B cell (primary cell): Measurements from ENCODE around the gene PPFIA2. TPM values are rescaled to one million over a fixed set of nuclear protein-coding genes. Genes with fewer than 3 reads are reported as not detected.

Experiments
- ATAC-seq: fragments of 200-7000 bp; cut with Tn5 transposase; one replicate; pipeline ENCODE4 v1.10.0; 2021; ENCODE audit warnings: low read depth, mild to moderate bottlenecking, moderate number of reproducible peaks, moderate library complexity
- CTCF ChIA-PET: fragments of 350-600 bp; sonication (Branson Sonifier 250); formaldehyde crosslinking; loops from one replicate; lab custom pipeline; 2021; ENCODE audit warnings: antibody characterized with exemption, inconsistent platforms; lab: Charles Lee
- POLR2A ChIA-PET: fragments of 350-600 bp; sonication (Branson Sonifier 250); formaldehyde crosslinking; loops from one replicate; lab custom pipeline; 2021; ENCODE audit warnings: antibody characterized with exemption; lab: Charles Lee
- DNase-seq: peaks from one replicate; pipeline ENCODE4 v3.0.0; 2013
- H2AFZ ChIP-seq: 2 replicates; pipeline ENCODE4 v1.6.1; 2012; ENCODE audit warnings: mild to moderate bottlenecking, low read depth, low read length; ENCODE audit not compliant: insufficient read depth, poor library complexity, severe bottlenecking
- H3K27ac ChIP-seq, 2 donors: 1 replicate in 1 of 2; 2 replicates in 1 of 2; pipeline ENCODE4 v1.5.1; 2012 to 2013; ENCODE audit warnings: low read length in 2 of 2, mild to moderate bottlenecking in 2 of 2, moderate library complexity in 1 of 2
- H3K27me3 ChIP-seq, 4 experiments: fragments of 200-600 bp in 1 of 4; sonication (generic) in 1 of 4; replicated peaks in 1 of 4; 1 replicate in 2 of 4; 2 replicates in 2 of 4; pipeline versions ENCODE4 v1.6.1 to v1.7.0; 2013 to 2016; ENCODE audit warnings: low read length in 3 of 4, mild to moderate bottlenecking in 2 of 4, mixed read lengths in 1 of 4, moderate library complexity in 1 of 4; ENCODE audit not compliant: insufficient read depth in 4 of 4, control insufficient read depth in 3 of 4; ENCODE audit errors: control extremely low read depth in 1 of 4
- H3K36me3 ChIP-seq, 2 experiments: replicated peaks in 1 of 2; 1 replicate in 1 of 2; 2 replicates in 1 of 2; pipeline versions ENCODE4 v1.6.1 to v1.7.1; 2013; ENCODE audit warnings: low read length in 1 of 2; ENCODE audit not compliant: insufficient read depth in 2 of 2, control insufficient read depth in 1 of 2; ENCODE audit errors: control extremely low read depth in 1 of 2, extremely low read depth in 1 of 2
- H3K4me1 ChIP-seq, 2 donors: fragments of 200-600 bp in 1 of 2; sonication (generic) in 1 of 2; 1 replicate in 1 of 2; 2 replicates in 1 of 2; pipeline versions ENCODE4 v1.5.1 to v1.6.1; 2013 to 2017; ENCODE audit warnings: low read length in 2 of 2; ENCODE audit not compliant: control insufficient read depth in 2 of 2, insufficient read depth in 2 of 2
- H3K4me2 ChIP-seq: replicated peaks from 2 replicates; pipeline ENCODE3; 2012; ENCODE audit warnings: mild to moderate bottlenecking, low read depth, low read length; ENCODE audit not compliant: poor library complexity, severe bottlenecking
- H3K4me3 ChIP-seq, 5 experiments: fragments of 200-600 bp in 1 of 5; sonication (generic) in 1 of 5; 1 replicate in 3 of 5; 2 replicates in 2 of 5; pipeline versions ENCODE4 v1.5.1 to v1.7.0; 2011 to 2016; ENCODE audit warnings: low read length in 4 of 5, mild to moderate bottlenecking in 4 of 5, low read depth in 2 of 5, control low read depth in 1 of 5, moderate library complexity in 1 of 5; ENCODE audit not compliant: insufficient read depth in 1 of 5; ENCODE audit errors: control extremely low read depth in 1 of 5, extremely low read depth in 1 of 5
- H3K79me2 ChIP-seq: fragments of 200-600 bp; sonication (generic); one replicate; pipeline ENCODE4 v1.6.0; 2016; ENCODE audit warnings: low read length; ENCODE audit not compliant: control insufficient read depth, insufficient read depth
- H3K9ac ChIP-seq: fragments of 200-600 bp; sonication (generic); 2 replicates; pipeline ENCODE4 v1.6.1; 2017; ENCODE audit warnings: mild to moderate bottlenecking, low read length, moderate library complexity
- H3K9me3 ChIP-seq, 3 donors: one replicate each; pipeline versions ENCODE4 v1.6.1 to v1.7.1; 2013; ENCODE audit warnings: low read length in 2 of 3; ENCODE audit not compliant: control insufficient read depth in 2 of 3, insufficient read depth in 1 of 3; ENCODE audit errors: control extremely low read depth in 1 of 3
- H4K20me1 ChIP-seq: 2 replicates; pipeline ENCODE4 v1.6.0; 2012; ENCODE audit warnings: mild to moderate bottlenecking, low read length; ENCODE audit not compliant: insufficient read depth, control insufficient read depth, poor library complexity, severe bottlenecking
- H3K27ac Mint-ChIP-seq: one replicate; pipeline ENCODE4 v1.8.0; 2021; ENCODE audit warnings: mixed read lengths
- H3K27me3 Mint-ChIP-seq: one replicate; pipeline ENCODE4 v1.8.0; 2021; ENCODE audit warnings: mixed read lengths
- H3K4me1 Mint-ChIP-seq: one replicate; pipeline ENCODE4 v1.8.0; 2021; ENCODE audit warnings: mixed read lengths
- H3K4me3 Mint-ChIP-seq: one replicate; pipeline ENCODE4 v1.8.0; 2021; ENCODE audit warnings: mixed read lengths
- H3K9me3 Mint-ChIP-seq: one replicate; pipeline ENCODE4 v1.8.0; 2022; ENCODE audit warnings: mixed read lengths; ENCODE audit not compliant: insufficient read depth
- EZH2 ChIP-seq: IDR thresholded peaks from 2 replicates; pipeline ENCODE4 v1.6.1; 2012; ENCODE audit warnings: borderline replicate concordance, low read depth, mild to moderate bottlenecking, moderate library complexity, low read length; ENCODE audit not compliant: insufficient read depth, poor library complexity, severe bottlenecking
- WGBS: methylation state at CpG from one replicate; pipeline ENCODE4 v1.1.5; 2013; ENCODE audit warnings: missing lambda C conversion rate; ENCODE audit not compliant: insufficient coverage; 5-methylcytosine and 5-hydroxymethylcytosine counted together
- intact Hi-C: fragments of 100-400 bp; cut with micrococcal nuclease; formaldehyde crosslinking; loops from one replicate; pipeline ENCODE4 v1.10.0; 2022
- polyA plus RNA-seq: library from polyadenylated mRNA; depleted of rRNA; stranded (reverse); fragments of >200 nt; gene quantifications from 2 replicates; pipeline ENCODE4 v1.2.3, GENCODE V29; 2012
- total RNA-seq, 2 donors: library from RNA; stranded (reverse); fragments of 120-200 nt in 1 of 2; gene quantifications; 1 replicate in 1 of 2; 2 replicates in 1 of 2; pipeline versions ENCODE4 v1.2.3 to v1.2.4, GENCODE V29; 2013 to 2022
- TF ChIP-seq, protein P1 (sequence below): fragments of 200-600 bp; IDR thresholded peaks from one replicate; pipeline ENCODE4 v1.8.0; 2022; ENCODE audit warnings: antibody characterized with exemption, mild to moderate bottlenecking

The PPFIA2 gene
- total and polyA plus RNA-seq, 2 donors (not counting 1 experiment from before 2014, with no cell fraction given) = not detected

DNA sequence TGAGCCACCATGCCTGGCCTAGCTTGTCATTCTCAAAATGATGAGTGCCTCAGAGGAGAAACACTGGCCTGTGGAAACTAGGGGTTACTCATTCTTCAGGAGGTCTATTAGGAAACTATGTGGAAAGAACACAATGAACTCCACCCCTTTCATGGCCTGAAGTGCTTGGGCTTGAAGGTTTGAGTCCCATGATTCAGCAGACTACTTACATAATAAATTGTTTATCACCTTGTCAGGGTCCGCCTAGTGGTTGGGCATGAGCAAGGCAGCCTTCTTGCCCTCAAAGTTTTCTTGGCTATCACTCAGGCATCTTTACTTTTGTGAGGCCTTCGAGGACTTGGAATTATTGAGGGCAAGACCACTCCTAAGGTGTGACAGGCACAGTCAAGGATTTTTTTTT, 430.1 kb downstream of the PPFIA2 start:
- Mint-ChIP-seq H3K4me1 (no peaks in the 10 kb centered on the region), H3K27me3 (no peaks in the 10 kb centered on the region), H3K27ac (no peak overlapping the region), H3K4me3 (no peak overlapping the region), H3K9me3 (no peaks in the 10 kb centered on the region)
- intact Hi-C loops = no loop called here
- Histone ChIP-seq H2AFZ (no peak overlapping the region), H3K4me2 (no peak overlapping the region), H3K9me3 (peaks cover 0 to 7% (median 0%) of the 10 kb centered on the region in 3 donors), H3K79me2 (no peaks in the 10 kb centered on the region), H3K4me3 (no peak overlapping the region), H4K20me1 (no peaks in the 10 kb centered on the region), H3K36me3 (no peaks in the 10 kb centered on the region), H3K27me3 (no peaks in the 10 kb centered on the region), H3K4me1 (no peaks in the 10 kb centered on the region), H3K9ac (no peak overlapping the region), H3K27ac (no peak overlapping the region)
- ChIA-PET POLR2A (no interaction called here), CTCF (no interaction called here)
- WGBS = 100% methylated on average over 1 of the region's 2 CpGs
- ATAC-seq (no peak), DNase-seq (no peak)
- no peak for TF ChIP-seq EZH2
- TF ChIP-seq, protein P1, sequence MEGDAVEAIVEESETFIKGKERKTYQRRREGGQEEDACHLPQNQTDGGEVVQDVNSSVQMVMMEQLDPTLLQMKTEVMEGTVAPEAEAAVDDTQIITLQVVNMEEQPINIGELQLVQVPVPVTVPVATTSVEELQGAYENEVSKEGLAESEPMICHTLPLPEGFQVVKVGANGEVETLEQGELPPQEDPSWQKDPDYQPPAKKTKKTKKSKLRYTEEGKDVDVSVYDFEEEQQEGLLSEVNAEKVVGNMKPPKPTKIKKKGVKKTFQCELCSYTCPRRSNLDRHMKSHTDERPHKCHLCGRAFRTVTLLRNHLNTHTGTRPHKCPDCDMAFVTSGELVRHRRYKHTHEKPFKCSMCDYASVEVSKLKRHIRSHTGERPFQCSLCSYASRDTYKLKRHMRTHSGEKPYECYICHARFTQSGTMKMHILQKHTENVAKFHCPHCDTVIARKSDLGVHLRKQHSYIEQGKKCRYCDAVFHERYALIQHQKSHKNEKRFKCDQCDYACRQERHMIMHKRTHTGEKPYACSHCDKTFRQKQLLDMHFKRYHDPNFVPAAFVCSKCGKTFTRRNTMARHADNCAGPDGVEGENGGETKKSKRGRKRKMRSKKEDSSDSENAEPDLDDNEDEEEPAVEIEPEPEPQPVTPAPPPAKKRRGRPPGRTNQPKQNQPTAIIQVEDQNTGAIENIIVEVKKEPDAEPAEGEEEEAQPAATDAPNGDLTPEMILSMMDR = no peak

DNA sequence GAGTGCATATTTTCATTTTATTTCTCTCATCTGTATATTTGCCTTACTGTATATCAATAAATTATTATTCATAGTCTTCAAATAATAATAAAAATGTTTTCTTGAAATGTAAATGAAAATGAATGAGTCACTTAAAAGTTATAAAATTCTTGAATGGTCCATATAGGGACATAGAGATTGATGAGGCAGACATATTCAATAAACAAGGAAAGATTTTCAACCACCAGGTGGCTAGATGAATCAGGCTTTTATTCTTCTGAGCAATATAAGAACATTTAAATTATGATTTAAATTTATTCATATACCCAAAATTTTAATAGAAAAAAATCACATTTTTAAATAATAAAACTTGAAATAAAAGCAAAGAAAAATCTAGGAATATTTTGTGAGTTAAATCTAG, 431.7 kb downstream of the PPFIA2 start:
- H3K27ac Mint-ChIP-seq = no peak overlapping the region
- TF ChIP-seq, protein P1 = no peak
- TF ChIP-seq EZH2 = no peak
- ATAC-seq (no peak), DNase-seq (no peak)
- Histone ChIP-seq H3K36me3 (no peaks in the 10 kb centered on the region), H3K4me1 (no peaks in the 10 kb centered on the region), H3K27ac (no peak overlapping the region), H3K27me3 (no peaks in the 10 kb centered on the region), H3K4me2 (no peak overlapping the region), H3K9ac (no peak overlapping the region), H4K20me1 (no peaks in the 10 kb centered on the region), H3K4me3 (no peak overlapping the region), H2AFZ (no peak overlapping the region), H3K79me2 (no peaks in the 10 kb centered on the region), H3K9me3 (peaks cover 0 to 7% (median 0%) of the 10 kb centered on the region in 3 donors)
- intact Hi-C loops = no loop called here
- H3K9me3 Mint-ChIP-seq = no peaks in the 10 kb centered on the region
- POLR2A ChIA-PET = no interaction called here
- H3K4me1 Mint-ChIP-seq = no peaks in the 10 kb centered on the region
- CTCF ChIA-PET = no interaction called here
- H3K27me3 Mint-ChIP-seq = no peaks in the 10 kb centered on the region
- no peak overlapping the region for H3K4me3 Mint-ChIP-seq
